Measurements from ENCODE around the gene KY.

GRCh38 chr3:134659391-134660045 is 8.7 kb upstream of the KY start:
- TF ChIP-seq CTCF (IDR thresholded peaks at IDR 0.05): no peak
- TF ChIP-seq POLR2A (IDR thresholded peaks at IDR 0.05): no peak

Measured in adrenal gland (tissue), 5 donors.